IPS-15b (cell line): ENCODE measurements around the gene NT5E.

Experiments
- H3K27me3 ChIP-seq: one replicate; pipeline ENCODE4 v1.6.1; 2013; ENCODE audit warnings: low read length; ENCODE audit not compliant: control insufficient read depth, insufficient read depth
- H3K36me3 ChIP-seq: one replicate; pipeline ENCODE4 v1.6.1; 2013; ENCODE audit warnings: low read length; ENCODE audit not compliant: control insufficient read depth, insufficient read depth
- H3K4me1 ChIP-seq: one replicate; pipeline ENCODE4 v1.6.1; 2013; ENCODE audit warnings: mild to moderate bottlenecking, low read length; ENCODE audit not compliant: control insufficient read depth, insufficient read depth
- H3K4me3 ChIP-seq: one replicate; pipeline ENCODE4 v1.5.1; 2013; ENCODE audit warnings: low read depth, low read length
- H3K9ac ChIP-seq: one replicate; pipeline ENCODE4 v1.6.1; 2013; ENCODE audit warnings: low read depth, mild to moderate bottlenecking, low read length
- H3K9me3 ChIP-seq: one replicate; pipeline ENCODE4 v1.6.1; 2013; ENCODE audit warnings: mild to moderate bottlenecking, low read length; ENCODE audit not compliant: control insufficient read depth, insufficient read depth

NT5E gene

GRCh38 chr6:85408039-85408438 is 41.8 kb upstream of the NT5E start:
- Histone ChIP-seq H3K27me3 (no peaks in the 10 kb centered on the region), H3K36me3 (no peaks in the 10 kb centered on the region), H3K4me1 (peaks cover 9% of the 10 kb centered on the region), H3K9ac (no peak overlapping the region), H3K9me3 (no peaks in the 10 kb centered on the region), H3K4me3 (no peak overlapping the region)

- Histone ChIP-seq H3K36me3 (no peaks in the 10 kb centered on the region), H3K9ac (no peak overlapping the region), H3K27me3 (no peaks in the 10 kb centered on the region), H3K4me3 (no peak overlapping the region), H3K9me3 (no peaks in the 10 kb centered on the region), H3K4me1 (no peaks in the 10 kb centered on the region)
Measured at GRCh38 chr6:85412911-85413430, 36.9 kb upstream of the NT5E start.

- H3K4me3 ChIP-seq = no peak overlapping the region
- H3K27me3 ChIP-seq = no peaks in the 10 kb centered on the region
- no peaks in the 10 kb centered on the region for H3K4me1 ChIP-seq
- no peak overlapping the region for H3K9ac ChIP-seq
- no peaks in the 10 kb centered on the region for H3K9me3 ChIP-seq
- no peaks in the 10 kb centered on the region for H3K36me3 ChIP-seq
Measured at GRCh38 chr6:85416049-85416448, 33.8 kb upstream of the NT5E start.

- Histone ChIP-seq H3K9ac (no peak overlapping the region), H3K4me1 (no peaks in the 10 kb centered on the region), H3K4me3 (no peak overlapping the region), H3K9me3 (no peaks in the 10 kb centered on the region), H3K36me3 (no peaks in the 10 kb centered on the region), H3K27me3 (no peaks in the 10 kb centered on the region)
Measured at GRCh38 chr6:85416766-85417165, 33.1 kb upstream of the NT5E start.

GRCh38 chr6:85417336-85417735 is 32.5 kb upstream of the NT5E start:
- Histone ChIP-seq H3K9ac (no peak overlapping the region), H3K4me1 (no peaks in the 10 kb centered on the region), H3K27me3 (no peaks in the 10 kb centered on the region), H3K9me3 (no peaks in the 10 kb centered on the region), H3K36me3 (no peaks in the 10 kb centered on the region), H3K4me3 (no peak overlapping the region)

GRCh38 chr6:85418059-85418458 is 31.8 kb upstream of the NT5E start:
- Histone ChIP-seq H3K9me3 (no peaks in the 10 kb centered on the region), H3K36me3 (no peaks in the 10 kb centered on the region), H3K4me1 (no peaks in the 10 kb centered on the region), H3K4me3 (no peak overlapping the region), H3K27me3 (no peaks in the 10 kb centered on the region), H3K9ac (no peak overlapping the region)

GRCh38 chr6:85419046-85419759 is 30.7 kb upstream of the NT5E start:
- Histone ChIP-seq H3K36me3 (no peaks in the 10 kb centered on the region), H3K4me1 (no peaks in the 10 kb centered on the region), H3K9me3 (no peaks in the 10 kb centered on the region), H3K9ac (no peak overlapping the region), H3K4me3 (no peak overlapping the region), H3K27me3 (no peaks in the 10 kb centered on the region)

GRCh38 chr6:85420551-85420950 is 29.3 kb upstream of the NT5E start:
- H3K36me3 ChIP-seq = no peaks in the 10 kb centered on the region
- H3K4me1 ChIP-seq = no peaks in the 10 kb centered on the region
- H3K9me3 ChIP-seq = no peaks in the 10 kb centered on the region
- H3K4me3 ChIP-seq = no peak overlapping the region
- H3K9ac ChIP-seq = no peak overlapping the region
- no peaks in the 10 kb centered on the region for H3K27me3 ChIP-seq

- no peak overlapping the region for H3K4me3 ChIP-seq
- no peaks in the 10 kb centered on the region for H3K36me3 ChIP-seq
- H3K4me1 ChIP-seq = no peaks in the 10 kb centered on the region
- H3K9me3 ChIP-seq = no peaks in the 10 kb centered on the region
- no peak overlapping the region for H3K9ac ChIP-seq
- no peaks in the 10 kb centered on the region for H3K27me3 ChIP-seq
Measured at GRCh38 chr6:85421181-85421580, 28.7 kb upstream of the NT5E start.

GRCh38 chr6:85421972-85422371 is 27.9 kb upstream of the NT5E start:
- Histone ChIP-seq H3K4me1 (no peaks in the 10 kb centered on the region), H3K27me3 (no peaks in the 10 kb centered on the region), H3K4me3 (no peak overlapping the region), H3K9me3 (no peaks in the 10 kb centered on the region), H3K36me3 (no peaks in the 10 kb centered on the region), H3K9ac (no peak overlapping the region)

GRCh38 chr6:85422996-85423395 is 26.9 kb upstream of the NT5E start:
- H3K36me3 ChIP-seq = no peaks in the 10 kb centered on the region
- no peak overlapping the region for H3K4me3 ChIP-seq
- H3K27me3 ChIP-seq = no peaks in the 10 kb centered on the region
- no peaks in the 10 kb centered on the region for H3K9me3 ChIP-seq
- H3K4me1 ChIP-seq = no peaks in the 10 kb centered on the region
- H3K9ac ChIP-seq = no peak overlapping the region

- Histone ChIP-seq H3K9ac (no peak overlapping the region), H3K36me3 (no peaks in the 10 kb centered on the region), H3K27me3 (no peaks in the 10 kb centered on the region), H3K4me3 (no peak overlapping the region), H3K9me3 (no peaks in the 10 kb centered on the region), H3K4me1 (no peaks in the 10 kb centered on the region)
Measured at GRCh38 chr6:85424981-85425380, 24.9 kb upstream of the NT5E start.
